Iris pigment epithelial cell (primary cell): ENCODE data around the gene OR8K1.

Experiments
- DNase-seq: peaks from one replicate; pipeline ENCODE4 v3.0.0-alpha.2; 2011; ENCODE audit warnings: low read depth

OR8K1 gene

GRCh38 chr11:56345739-56346138, at the start of gene OR8K1:
Gene OR8K1, plus strand, starts transcription at chr11:56346039. Its CDS starts 0 bp downstream, at chr11:56346039.
- DNase-seq, result no peak

GRCh38 chr11:56296898-56297297, 48.9 kb upstream of the OR8K1 start:
- DNase-seq, result no peak

GRCh38 chr11:56307836-56308235, 38.0 kb upstream of the OR8K1 start:
- DNase-seq, result no peak

GRCh38 chr11:56314844-56315243, 31.0 kb upstream of the OR8K1 start, which contains the start of gene OR8K3:
Gene OR8K3, plus strand, starts transcription at chr11:56315144. Its CDS starts 3,163 bp downstream, at chr11:56318307.
- no peak for DNase-seq

- no peak for DNase-seq
Observed at GRCh38 chr11:56331861-56332491, 13.9 kb upstream of the OR8K1 start.

GRCh38 chr11:56333156-56333555, 12.7 kb upstream of the OR8K1 start:
- DNase-seq, result no peak

- no peak for DNase-seq
Observed at GRCh38 chr11:56340289-56340688, 5.5 kb upstream of the OR8K1 start.

GRCh38 chr11:56353991-56354390, 8.2 kb downstream of the OR8K1 start, which contains the start of gene OR8J1:
Gene OR8J1, plus strand, starts transcription at chr11:56354291. Its CDS starts 5,956 bp downstream, at chr11:56360247.
- DNase-seq, result no peak

GRCh38 chr11:56375324-56375723, 29.5 kb downstream of the OR8K1 start, which contains the start of gene OR8U1:
Gene OR8U1, plus strand, starts transcription at chr11:56375624. Its CDS starts 0 bp downstream, at chr11:56375624.
- DNase-seq, result no peak

GRCh38 chr11:56380120-56380519, 34.3 kb downstream of the OR8K1 start:
- no peak for DNase-seq

- no peak for DNase-seq
Observed at GRCh38 chr11:56394381-56394780, 48.5 kb downstream of the OR8K1 start.

GRCh38 chr11:56396047-56396446, 50.2 kb downstream of the OR8K1 start:
- DNase-seq, result no peak
